Osteocyte (in vitro differentiated cells): ENCODE data around the gene NRXN3. TPM values are rescaled to one million over a fixed set of nuclear protein-coding genes. Genes with fewer than 3 reads are reported as not detected.

Experiments used
- DNase-seq: peaks from one replicate; pipeline ENCODE4 v3.0.0; 2021; ENCODE audit warnings: mixed read lengths; ENCODE audit not compliant: unreplicated experiment; ENCODE audit errors: extremely low spot score
- H3K27ac Mint-ChIP-seq: one replicate; pipeline ENCODE4 v1.8.0; 2021; ENCODE audit warnings: mild to moderate bottlenecking, mixed read lengths; ENCODE audit not compliant: unreplicated experiment
- H3K27me3 Mint-ChIP-seq: one replicate; pipeline ENCODE4 v1.8.0; 2021; ENCODE audit warnings: mixed read lengths; ENCODE audit not compliant: unreplicated experiment
- H3K36me3 Mint-ChIP-seq: one replicate; pipeline ENCODE4 v1.8.0; 2021; ENCODE audit warnings: mixed read lengths; ENCODE audit not compliant: unreplicated experiment
- H3K4me1 Mint-ChIP-seq: one replicate; pipeline ENCODE4 v1.8.0; 2021; ENCODE audit warnings: mixed read lengths; ENCODE audit not compliant: unreplicated experiment
- H3K4me3 Mint-ChIP-seq: one replicate; pipeline ENCODE4 v1.8.0; 2021; ENCODE audit warnings: mild to moderate bottlenecking, moderate library complexity, mixed read lengths; ENCODE audit not compliant: unreplicated experiment
- H3K9me3 Mint-ChIP-seq: one replicate; pipeline ENCODE4 v1.8.0; 2021; ENCODE audit warnings: mixed read lengths; ENCODE audit not compliant: unreplicated experiment
- total RNA-seq: library from RNA; stranded (reverse); gene quantifications from 2 replicates; pipeline ENCODE4 v1.2.1, GENCODE V29; 2021
- TF ChIP-seq, protein P1 (sequence below): fragments of 200-600 bp; sonication (generic); IDR thresholded peaks from 2 replicates; pipeline ENCODE4 v1.5.0; 2021; ENCODE audit warnings: antibody characterized with exemption, mild to moderate bottlenecking, moderate library complexity

The NRXN3 gene
- total RNA-seq, 1 donor from 2014 or later: 26.5 TPM

DNA sequence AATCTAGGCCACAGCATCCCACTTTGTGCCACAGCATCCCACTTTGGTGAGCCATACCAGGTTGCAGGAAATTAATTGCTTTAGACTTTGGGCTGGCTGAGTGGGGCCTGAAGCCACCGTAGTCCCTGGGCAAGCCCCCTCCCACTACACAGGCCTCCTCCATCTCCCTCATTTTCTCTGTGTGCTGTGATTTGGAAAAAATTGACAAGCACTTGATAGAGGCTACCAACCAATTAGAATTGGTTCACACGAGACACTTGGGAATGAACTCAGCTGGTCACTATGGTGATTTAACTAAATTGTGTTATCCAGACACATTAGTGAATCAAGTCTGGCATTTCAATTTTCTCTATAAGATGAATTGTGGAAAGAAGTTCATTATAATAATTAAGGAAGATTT lies 1560.0 kb downstream of the NRXN3 start:
- TF ChIP-seq, protein P1, sequence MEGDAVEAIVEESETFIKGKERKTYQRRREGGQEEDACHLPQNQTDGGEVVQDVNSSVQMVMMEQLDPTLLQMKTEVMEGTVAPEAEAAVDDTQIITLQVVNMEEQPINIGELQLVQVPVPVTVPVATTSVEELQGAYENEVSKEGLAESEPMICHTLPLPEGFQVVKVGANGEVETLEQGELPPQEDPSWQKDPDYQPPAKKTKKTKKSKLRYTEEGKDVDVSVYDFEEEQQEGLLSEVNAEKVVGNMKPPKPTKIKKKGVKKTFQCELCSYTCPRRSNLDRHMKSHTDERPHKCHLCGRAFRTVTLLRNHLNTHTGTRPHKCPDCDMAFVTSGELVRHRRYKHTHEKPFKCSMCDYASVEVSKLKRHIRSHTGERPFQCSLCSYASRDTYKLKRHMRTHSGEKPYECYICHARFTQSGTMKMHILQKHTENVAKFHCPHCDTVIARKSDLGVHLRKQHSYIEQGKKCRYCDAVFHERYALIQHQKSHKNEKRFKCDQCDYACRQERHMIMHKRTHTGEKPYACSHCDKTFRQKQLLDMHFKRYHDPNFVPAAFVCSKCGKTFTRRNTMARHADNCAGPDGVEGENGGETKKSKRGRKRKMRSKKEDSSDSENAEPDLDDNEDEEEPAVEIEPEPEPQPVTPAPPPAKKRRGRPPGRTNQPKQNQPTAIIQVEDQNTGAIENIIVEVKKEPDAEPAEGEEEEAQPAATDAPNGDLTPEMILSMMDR: no peak
- H3K27ac Mint-ChIP-seq: no peak overlapping the region
- no peak for DNase-seq
- H3K9me3 Mint-ChIP-seq: no peaks in the 10 kb centered on the region
- H3K36me3 Mint-ChIP-seq: no peaks in the 10 kb centered on the region
- H3K27me3 Mint-ChIP-seq: no peaks in the 10 kb centered on the region
- H3K4me1 Mint-ChIP-seq: peaks cover 40% of the 10 kb centered on the region
- H3K4me3 Mint-ChIP-seq: no peak overlapping the region

DNA sequence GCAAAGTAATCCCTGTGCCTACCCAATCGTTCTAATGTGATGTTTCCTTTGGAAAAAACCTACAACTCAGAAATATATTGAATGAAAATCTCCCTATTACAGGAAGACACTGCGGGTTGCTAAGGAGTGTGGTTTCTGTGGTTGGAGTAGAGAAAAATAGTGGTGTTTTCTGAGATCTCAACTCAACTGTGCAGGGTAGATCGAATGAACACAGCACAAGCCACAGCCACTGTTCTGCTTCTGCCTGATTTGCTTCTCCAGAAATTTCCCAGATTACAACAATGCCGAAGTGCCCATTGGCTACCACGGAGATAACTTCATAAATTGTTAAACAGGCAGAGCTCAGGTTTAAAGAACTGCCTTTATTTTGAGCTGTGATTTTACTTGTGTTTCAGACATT lies 1560.8 kb downstream of the NRXN3 start:
- no peak for DNase-seq
- peaks cover 2% of the 10 kb centered on the region for H3K9me3 Mint-ChIP-seq

DNA sequence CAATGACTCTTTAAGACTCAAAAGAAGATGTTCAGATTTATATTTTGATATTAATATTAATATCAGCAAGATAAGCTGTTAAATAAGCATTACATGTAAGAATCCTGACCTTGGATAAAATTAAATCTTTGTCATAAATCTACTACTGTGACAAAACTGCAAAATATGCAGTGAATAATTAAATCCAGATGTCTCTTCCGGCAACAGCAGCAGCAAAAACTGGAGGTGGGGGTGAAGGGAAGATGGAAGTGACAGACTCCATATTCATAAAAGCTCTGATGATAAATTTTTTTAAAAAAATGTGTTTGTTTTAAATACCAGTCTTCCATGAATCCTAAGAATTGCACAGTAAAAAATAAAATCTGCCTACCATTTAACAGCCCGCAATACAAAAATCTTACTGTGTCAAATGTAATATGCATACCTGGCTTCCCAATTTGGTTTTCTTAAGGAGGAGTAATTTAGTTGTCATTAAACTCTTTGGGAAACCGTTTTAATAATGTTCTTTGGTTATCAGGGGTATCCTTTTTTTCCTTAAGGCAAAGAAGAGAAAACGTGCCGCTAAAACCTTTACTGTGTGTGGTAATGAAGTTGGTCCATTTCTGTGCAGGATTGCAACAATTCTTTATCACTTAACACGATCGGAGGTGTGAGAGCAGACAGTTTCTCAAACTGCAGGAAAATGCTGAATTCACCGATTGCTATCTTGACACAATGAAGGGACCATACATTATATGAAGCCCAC lies 1562.9 kb downstream of the NRXN3 start:
- peak overlapping the region; percentile 29 for H3K27ac Mint-ChIP-seq
- H3K27me3 Mint-ChIP-seq: no peaks in the 10 kb centered on the region
- H3K9me3 Mint-ChIP-seq: peaks cover 15% of the 10 kb centered on the region
- DNase-seq: no peak
- no peak overlapping the region for H3K4me3 Mint-ChIP-seq
- TF ChIP-seq, protein P1: no peak
- peaks cover 10% of the 10 kb centered on the region for H3K36me3 Mint-ChIP-seq
- H3K4me1 Mint-ChIP-seq: peaks cover 48% of the 10 kb centered on the region

More for the DNA sequence above, 1560.8 kb downstream of the NRXN3 start:
- no peaks in the 10 kb centered on the region for H3K27me3 Mint-ChIP-seq
- TF ChIP-seq, protein P1: no peak
- peaks cover 47% of the 10 kb centered on the region for H3K4me1 Mint-ChIP-seq
- no peak overlapping the region for H3K4me3 Mint-ChIP-seq
- H3K36me3 Mint-ChIP-seq: no peaks in the 10 kb centered on the region
- no peak overlapping the region for H3K27ac Mint-ChIP-seq

DNA sequence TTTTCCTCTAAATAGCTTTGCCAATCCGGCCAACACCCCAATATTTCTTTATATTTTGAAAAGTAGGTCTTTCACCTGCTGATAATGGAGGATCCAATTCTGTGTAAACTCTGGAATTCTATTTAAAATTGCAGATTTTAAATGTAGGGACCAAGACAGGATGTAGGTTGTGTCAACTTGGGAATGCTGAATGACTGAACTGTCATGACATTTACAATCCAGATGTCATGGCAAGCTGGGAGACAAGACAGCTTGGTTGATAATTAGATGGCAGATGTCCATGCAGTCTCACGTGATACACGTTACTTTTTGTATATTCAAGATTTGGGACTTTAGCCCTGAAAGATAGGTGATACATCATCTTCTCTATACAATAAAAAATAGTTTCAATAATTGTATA lies 1564.0 kb downstream of the NRXN3 start:
- Mint-ChIP-seq H3K9me3 (peaks cover 15% of the 10 kb centered on the region), H3K4me3 (no peak overlapping the region), H3K4me1 (peaks cover 48% of the 10 kb centered on the region), H3K27me3 (no peaks in the 10 kb centered on the region), H3K27ac (no peak overlapping the region), H3K36me3 (peaks cover 10% of the 10 kb centered on the region)
- TF ChIP-seq, protein P1: no peak
- DNase-seq: no peak

DNA sequence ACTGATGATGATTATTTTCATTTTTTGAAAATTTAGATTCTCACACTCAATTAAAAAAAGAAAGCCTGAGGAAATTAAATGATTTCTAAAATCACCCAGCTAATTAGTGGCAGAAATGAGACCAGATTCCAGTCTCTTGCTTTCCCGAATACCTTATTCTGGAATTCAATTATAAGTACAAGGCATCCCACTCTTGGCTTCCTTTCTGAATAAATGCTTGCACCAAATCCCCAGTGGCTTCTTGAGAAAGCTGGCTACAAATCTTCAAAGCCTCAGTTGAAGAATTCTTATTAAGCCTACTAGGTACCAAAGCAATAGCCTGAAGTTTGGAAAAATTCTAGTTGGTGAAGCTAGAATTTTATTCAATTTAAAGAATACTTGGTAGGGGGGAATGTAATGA lies 1564.5 kb downstream of the NRXN3 start:
- TF ChIP-seq, protein P1: no peak
- DNase-seq: no peak
- Mint-ChIP-seq H3K27me3 (no peaks in the 10 kb centered on the region), H3K4me3 (no peak overlapping the region), H3K9me3 (peaks cover 15% of the 10 kb centered on the region), H3K4me1 (peaks cover 50% of the 10 kb centered on the region), H3K27ac (peak overlapping the region; percentile 18), H3K36me3 (peaks cover 10% of the 10 kb centered on the region)
